Measurements from ENCODE around the gene KLHL33.

The KLHL33 gene

DNA sequence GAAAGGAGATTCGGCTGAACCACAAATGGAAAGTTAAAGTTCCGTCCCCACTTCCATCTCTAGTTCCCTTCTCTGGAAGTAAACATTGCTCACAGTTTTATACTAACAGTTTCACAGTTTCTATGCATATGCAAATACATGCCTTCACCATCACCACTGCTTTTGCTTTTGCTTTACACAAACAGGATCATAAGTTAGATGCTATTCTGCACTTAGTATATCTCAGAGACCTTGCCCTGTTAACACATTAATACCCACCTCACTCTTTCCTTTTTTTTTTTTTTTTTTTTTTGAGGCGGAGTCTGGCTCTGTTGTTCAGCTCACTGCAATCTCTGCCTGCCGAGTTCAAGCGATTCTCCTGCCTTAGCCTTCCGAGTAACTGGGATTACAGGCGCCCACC lies 23.6 kb downstream of the KLHL33 start:
- Histone ChIP-seq H2BK12ac (ENCODE audit: low read length) (no peak overlapping the region), H3K9me3 (ENCODE audit: insufficient read depth, low read depth, low read length) (no peaks in the 10 kb centered on the region), H2AK5ac (ENCODE audit: low read length) (no peak overlapping the region), H3K4me1 (ENCODE audit: control insufficient read depth in 1 of 2, insufficient read depth in 2 of 2, low read length in 2 of 2) (no peaks in the 10 kb centered on the region), H3K9ac (ENCODE audit: low read length) (no peak overlapping the region), H4K8ac (ENCODE audit: low read depth, low read length) (no peak overlapping the region), H3K27ac (ENCODE audit: low read depth, low read length) (no peak overlapping the region), H3K27me3 (ENCODE audit: insufficient read depth, low read length) (no peaks in the 10 kb centered on the region), H2BK5ac (ENCODE audit: low read depth, low read length, poor library complexity) (no peak overlapping the region), H3K79me1 (ENCODE audit: low read length) (peaks cover 7% of the 10 kb centered on the region), H2AFZ (ENCODE audit: insufficient read depth, low read length, poor library complexity) (peak overlapping the region; percentile 96), H3K23ac (ENCODE audit: low read length) (no peak overlapping the region), H3K18ac (ENCODE audit: low read length) (no peak overlapping the region), H4K91ac (ENCODE audit: low read depth, low read length) (no peak overlapping the region), H3K14ac (ENCODE audit: low read length) (no peak overlapping the region), H3K4me2 (ENCODE audit: low read length) (peak overlapping the region; percentile 86), H4K12ac (ENCODE audit: low read depth, low read length) (no peak overlapping the region), H2BK120ac (ENCODE audit: insufficient read depth, low read length, poor library complexity) (no peak overlapping the region), H3K36me3 (ENCODE audit: control insufficient read depth in 1 of 2, insufficient read depth in 2 of 2, low read length in 2 of 2) (peaks cover 6 to 10% of the 10 kb centered on the region in 2 experiments), H3K4me3 (ENCODE audit: low read depth, low read length) (peak overlapping the region; percentile 89), H3K79me2 (ENCODE audit: control insufficient read depth, insufficient read depth, low read length, poor library complexity) (peaks cover 3% of the 10 kb centered on the region), H3K4ac (ENCODE audit: low read depth, low read length) (no peak overlapping the region)
- WGBS (ENCODE audit: extremely low coverage, insufficient coverage, insufficient read length) = no CpG with 5 or more reads among the region's 7 CpGs
- DNase-seq = peak in 1 of 2 donors; percentile 5

DNA sequence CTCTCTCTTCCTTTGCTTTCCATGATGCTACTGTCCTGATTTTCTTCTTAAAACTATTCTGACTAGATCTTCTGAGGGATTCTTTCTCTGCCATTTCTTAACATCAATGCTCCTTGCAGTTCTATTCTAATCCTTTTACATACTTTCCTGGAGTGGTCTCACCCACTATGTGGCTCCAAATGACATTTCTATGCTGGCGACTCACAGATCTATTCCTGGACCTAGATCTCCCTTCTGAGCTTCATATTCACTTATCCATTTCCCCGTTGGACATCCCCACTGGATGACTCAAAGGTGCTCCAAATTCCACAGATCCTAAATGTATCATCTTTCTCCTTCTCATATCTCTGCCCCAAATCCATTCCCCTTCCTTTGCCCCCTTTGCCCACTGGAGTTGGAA lies 26.7 kb downstream of the KLHL33 start:
- Histone ChIP-seq H3K4me1 (ENCODE audit: control insufficient read depth in 1 of 2, insufficient read depth in 2 of 2, low read length in 2 of 2) (no peaks in the 10 kb centered on the region), H2BK5ac (ENCODE audit: low read depth, low read length, poor library complexity) (no peak overlapping the region), H2AFZ (ENCODE audit: insufficient read depth, low read length, poor library complexity) (no peak overlapping the region), H3K14ac (ENCODE audit: low read length) (no peak overlapping the region), H2BK120ac (ENCODE audit: insufficient read depth, low read length, poor library complexity) (no peak overlapping the region), H3K9ac (ENCODE audit: low read length) (no peak overlapping the region), H2AK5ac (ENCODE audit: low read length) (no peak overlapping the region), H4K8ac (ENCODE audit: low read depth, low read length) (no peak overlapping the region), H4K12ac (ENCODE audit: low read depth, low read length) (no peak overlapping the region), H3K4me2 (ENCODE audit: low read length) (no peak overlapping the region), H4K91ac (ENCODE audit: low read depth, low read length) (no peak overlapping the region), H3K79me1 (ENCODE audit: low read length) (peaks cover 7% of the 10 kb centered on the region), H3K4ac (ENCODE audit: low read depth, low read length) (no peak overlapping the region), H3K36me3 (ENCODE audit: control insufficient read depth in 1 of 2, insufficient read depth in 2 of 2, low read length in 2 of 2) (peaks cover 19 to 32% of the 10 kb centered on the region in 2 experiments), H3K4me3 (ENCODE audit: low read depth, low read length) (no peak overlapping the region), H2BK12ac (ENCODE audit: low read length) (no peak overlapping the region), H3K79me2 (ENCODE audit: control insufficient read depth, insufficient read depth, low read length, poor library complexity) (peaks cover 3% of the 10 kb centered on the region), H3K27me3 (ENCODE audit: insufficient read depth, low read length) (no peaks in the 10 kb centered on the region), H3K23ac (ENCODE audit: low read length) (no peak overlapping the region), H3K9me3 (ENCODE audit: insufficient read depth, low read depth, low read length) (no peaks in the 10 kb centered on the region), H3K18ac (ENCODE audit: low read length) (no peak overlapping the region), H3K27ac (ENCODE audit: low read depth, low read length) (no peak overlapping the region)
- DNase-seq = no peak
- WGBS (ENCODE audit: extremely low coverage, insufficient coverage, insufficient read length) = no CpG with 5 or more reads among the region's 2 CpGs

DNA sequence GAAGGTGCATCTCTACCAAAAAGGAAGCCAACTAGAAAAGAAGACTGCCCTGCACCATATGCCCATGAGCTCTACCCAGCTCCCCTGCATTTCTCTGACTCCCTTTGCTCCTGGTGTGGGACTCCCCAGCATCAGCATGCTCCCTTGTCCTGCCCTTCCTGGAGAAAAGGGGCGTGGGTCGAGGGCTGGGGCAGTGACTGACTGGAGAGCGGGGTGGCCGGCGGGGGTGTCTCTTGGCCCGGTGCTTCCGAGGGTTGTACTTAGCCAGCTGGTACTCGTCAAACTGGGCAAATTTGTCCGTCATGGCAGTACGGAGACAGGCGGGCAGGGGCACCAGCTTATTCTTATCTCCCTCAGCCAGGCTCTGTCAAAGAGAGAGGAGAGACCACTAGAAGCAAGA lies 32.4 kb downstream of the KLHL33 start:
- H2BK12ac ChIP-seq (ENCODE audit: low read length) = no peak overlapping the region
- H3K14ac ChIP-seq (ENCODE audit: low read length) = no peak overlapping the region
- H3K79me2 ChIP-seq (ENCODE audit: control insufficient read depth, insufficient read depth, low read length, poor library complexity) = peaks cover 1% of the 10 kb centered on the region
- H3K9me3 ChIP-seq (ENCODE audit: insufficient read depth, low read depth, low read length) = no peaks in the 10 kb centered on the region
- H3K4me2 ChIP-seq (ENCODE audit: low read length) = no peak overlapping the region
- H3K9ac ChIP-seq (ENCODE audit: low read length) = no peak overlapping the region
- no peak overlapping the region for H3K4ac ChIP-seq (ENCODE audit: low read depth, low read length)
- no peak for DNase-seq
- no peak overlapping the region for H4K8ac ChIP-seq (ENCODE audit: low read depth, low read length)
- H2BK5ac ChIP-seq (ENCODE audit: low read depth, low read length, poor library complexity) = no peak overlapping the region
- WGBS (ENCODE audit: extremely low coverage, insufficient coverage, insufficient read length) = no CpG with 5 or more reads among the region's 11 CpGs
- no peak overlapping the region for H3K18ac ChIP-seq (ENCODE audit: low read length)
- no peak overlapping the region for H3K27ac ChIP-seq (ENCODE audit: low read depth, low read length)
- H3K27me3 ChIP-seq (ENCODE audit: insufficient read depth, low read length) = no peaks in the 10 kb centered on the region
- H3K4me1 ChIP-seq (ENCODE audit: control insufficient read depth in 1 of 2, insufficient read depth in 2 of 2, low read length in 2 of 2) = peaks cover 12 to 13% of the 10 kb centered on the region in 2 experiments
- H3K36me3 ChIP-seq (ENCODE audit: control insufficient read depth in 1 of 2, insufficient read depth in 2 of 2, low read length in 2 of 2) = peaks cover 26 to 42% of the 10 kb centered on the region in 2 experiments
- no peak overlapping the region for H3K4me3 ChIP-seq (ENCODE audit: low read depth, low read length)
- H3K79me1 ChIP-seq (ENCODE audit: low read length) = peaks cover 6% of the 10 kb centered on the region
- H4K91ac ChIP-seq (ENCODE audit: low read depth, low read length) = no peak overlapping the region
- no peak overlapping the region for H2AK5ac ChIP-seq (ENCODE audit: low read length)
- no peak overlapping the region for H3K23ac ChIP-seq (ENCODE audit: low read length)
- no peak overlapping the region for H2BK120ac ChIP-seq (ENCODE audit: insufficient read depth, low read length, poor library complexity)
- no peak overlapping the region for H2AFZ ChIP-seq (ENCODE audit: insufficient read depth, low read length, poor library complexity)
- H4K12ac ChIP-seq (ENCODE audit: low read depth, low read length) = no peak overlapping the region

DNA sequence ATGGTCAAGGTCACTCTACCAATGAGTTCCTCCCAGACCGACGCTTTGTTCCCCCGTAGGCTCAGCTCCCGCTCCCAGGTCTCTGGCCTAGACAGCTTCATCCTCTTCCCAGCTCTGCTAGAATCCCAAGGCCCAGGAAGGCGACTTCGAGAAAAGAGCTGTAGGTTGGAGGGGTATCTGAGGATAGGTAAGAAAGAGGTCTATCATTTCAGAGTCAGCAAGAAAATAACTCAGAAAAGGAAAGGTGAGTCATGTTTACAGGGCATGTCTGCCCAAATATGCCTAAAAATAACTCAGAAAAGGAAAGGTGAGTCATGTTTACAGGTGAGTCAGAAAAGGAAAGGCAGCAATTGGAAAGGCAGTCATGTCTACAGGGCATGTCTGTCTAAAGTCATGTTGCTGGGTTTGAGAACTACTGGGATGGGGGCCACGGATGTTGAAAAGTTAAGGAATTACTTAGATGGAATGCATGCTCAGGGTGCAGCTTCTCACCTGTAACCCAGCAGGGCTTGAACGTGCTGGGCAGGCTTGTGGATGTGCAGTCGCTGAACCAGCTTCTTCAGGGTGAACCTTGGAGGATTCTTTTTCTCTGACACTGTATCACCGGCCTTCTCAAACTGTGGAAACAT lies 34.9 kb downstream of the KLHL33 start:
- Histone ChIP-seq H3K18ac (ENCODE audit: low read length) (no peak overlapping the region), H3K23ac (ENCODE audit: low read length) (no peak overlapping the region), H3K14ac (ENCODE audit: low read length) (peak overlapping the region; percentile 2), H3K9me3 (ENCODE audit: insufficient read depth, low read depth, low read length) (no peaks in the 10 kb centered on the region), H3K36me3 (ENCODE audit: control insufficient read depth in 1 of 2, insufficient read depth in 2 of 2, low read length in 2 of 2) (peaks cover 20 to 30% of the 10 kb centered on the region in 2 experiments), H3K79me2 (ENCODE audit: control insufficient read depth, insufficient read depth, low read length, poor library complexity) (peaks cover 1% of the 10 kb centered on the region), H4K91ac (ENCODE audit: low read depth, low read length) (peak overlapping the region; percentile 79), H3K4ac (ENCODE audit: low read depth, low read length) (no peak overlapping the region), H3K9ac (ENCODE audit: low read length) (no peak overlapping the region), H3K4me2 (ENCODE audit: low read length) (peak overlapping the region; percentile 33), H2AK5ac (ENCODE audit: low read length) (no peak overlapping the region), H3K27me3 (ENCODE audit: insufficient read depth, low read length) (no peaks in the 10 kb centered on the region), H3K4me1 (ENCODE audit: control insufficient read depth in 1 of 2, insufficient read depth in 2 of 2, low read length in 2 of 2) (peaks cover 12 to 13% of the 10 kb centered on the region in 2 experiments), H3K79me1 (ENCODE audit: low read length) (peaks cover 6% of the 10 kb centered on the region), H3K27ac (ENCODE audit: low read depth, low read length) (peak overlapping the region; percentile 88), H4K8ac (ENCODE audit: low read depth, low read length) (no peak overlapping the region), H3K4me3 (ENCODE audit: low read depth, low read length) (no peak overlapping the region), H2BK5ac (ENCODE audit: low read depth, low read length, poor library complexity) (peak overlapping the region; percentile 15), H2BK12ac (ENCODE audit: low read length) (no peak overlapping the region), H2BK120ac (ENCODE audit: insufficient read depth, low read length, poor library complexity) (peak overlapping the region; percentile 94), H4K12ac (ENCODE audit: low read depth, low read length) (no peak overlapping the region), H2AFZ (ENCODE audit: insufficient read depth, low read length, poor library complexity) (no peak overlapping the region)
- peak; percentile 91 to 92 for DNase-seq
- WGBS (ENCODE audit: extremely low coverage, insufficient coverage, insufficient read length) = no CpG with 5 or more reads among the region's 10 CpGs

All from trophoblast cell (in vitro differentiated cells and primary cell).